WTC11 (cell line): ENCODE measurements around the gene MRPS27. TPM values are rescaled to one million over a fixed set of nuclear protein-coding genes. Genes with fewer than 3 reads are reported as not detected.

ENCODE experiments used
- ATAC-seq: fragments of 200-7000 bp; cut with Tn5 transposase; 2 replicates; pipeline ENCODE4 v1.10.0; 2021; ENCODE audit warnings: mild to moderate bottlenecking, moderate library complexity
- CTCF ChIA-PET: fragments of 300-600 bp; sonication (Branson Sonifier 250); formaldehyde crosslinking; loops from one replicate; lab custom pipeline; 2021; ENCODE audit warnings: antibody characterized with exemption; lab: Charles Lee
- POLR2A ChIA-PET: fragments of 350-600 bp; sonication (Branson Sonifier 250); formaldehyde crosslinking; loops from one replicate; lab custom pipeline; 2021; ENCODE audit warnings: antibody characterized with exemption; lab: Charles Lee
- DNase-seq: peaks from one replicate; pipeline ENCODE4 v3.0.0; 2021; ENCODE audit warnings: low spot score
- H3K27ac Mint-ChIP-seq: 2 replicates; pipeline ENCODE4 v1.8.0; 2021; ENCODE audit warnings: mixed read lengths
- H3K27me3 Mint-ChIP-seq: 2 replicates; pipeline ENCODE4 v1.8.0; 2021; ENCODE audit warnings: low read depth, mild to moderate bottlenecking, moderate library complexity, mixed read lengths
- H3K36me3 Mint-ChIP-seq: 2 replicates; pipeline ENCODE4 v1.8.0; 2021; ENCODE audit warnings: mixed read lengths
- H3K4me1 Mint-ChIP-seq: 2 replicates; pipeline ENCODE4 v1.8.0; 2022; ENCODE audit warnings: mixed read lengths
- H3K4me3 Mint-ChIP-seq: 2 replicates; pipeline ENCODE4 v1.8.0; 2021; ENCODE audit warnings: mild to moderate bottlenecking, moderate library complexity, mixed read lengths
- H3K9me3 Mint-ChIP-seq: 2 replicates; pipeline ENCODE4 v1.8.0; 2021; ENCODE audit warnings: mixed read lengths
- AFF4 ChIP-seq: sonication (generic); formaldehyde crosslinking; IDR thresholded peaks from 2 replicates; pipeline ENCODE4 v1.8.1; 2023; ENCODE audit warnings: mild to moderate bottlenecking, missing genetic modification reagents, borderline replicate concordance
- ATF1 ChIP-seq: sonication (generic); formaldehyde crosslinking; IDR thresholded peaks from 2 replicates; pipeline ENCODE4 v1.8.1; 2023; ENCODE audit warnings: mild to moderate bottlenecking, moderate library complexity, missing genetic modification reagents
- E2F4 ChIP-seq: sonication (generic); formaldehyde crosslinking; IDR thresholded peaks from 2 replicates; pipeline ENCODE4 v1.8.1; 2022; ENCODE audit warnings: low read depth, mild to moderate bottlenecking, moderate library complexity, missing genetic modification reagents, borderline replicate concordance
- GRHL2 ChIP-seq: fragments of 250-450 bp; sonication (Bioruptor Pico); IDR thresholded peaks from 2 replicates; pipeline ENCODE4 v1.8.0; 2022; ENCODE audit warnings: mild to moderate bottlenecking, moderate library complexity; ENCODE audit not compliant: insufficient replicate concordance, severe bottlenecking
- IRF1 ChIP-seq: sonication (generic); formaldehyde crosslinking; IDR thresholded peaks from 2 replicates; pipeline ENCODE4 v1.8.0; 2023; ENCODE audit warnings: missing genetic modification reagents
- IRF2 ChIP-seq: sonication (generic); formaldehyde crosslinking; IDR thresholded peaks from 2 replicates; pipeline ENCODE4 v1.8.0; 2022; ENCODE audit warnings: low read depth, missing genetic modification reagents, borderline replicate concordance
- JAZF1 ChIP-seq: fragments of 250-450 bp; sonication (Bioruptor Pico); IDR thresholded peaks from 2 replicates; pipeline ENCODE4 v1.9.0; 2021; ENCODE audit warnings: moderate library complexity, mild to moderate bottlenecking, inconsistent platforms
- KAT7 ChIP-seq: sonication (generic); formaldehyde crosslinking; IDR thresholded peaks from 2 replicates; pipeline ENCODE4 v1.8.1; 2023; ENCODE audit warnings: missing genetic modification reagents, mild to moderate bottlenecking, borderline replicate concordance
- MXD4 ChIP-seq: fragments of 250-450 bp; sonication (Bioruptor Pico); IDR thresholded peaks from 2 replicates; pipeline ENCODE4 v1.8.0; 2021; ENCODE audit warnings: mild to moderate bottlenecking, moderate library complexity, borderline replicate concordance
- NR3C1 ChIP-seq: sonication (generic); formaldehyde crosslinking; conservative IDR thresholded peaks from 2 replicates; pipeline ENCODE4 v1.8.1; 2023; ENCODE audit warnings: low read depth, mild to moderate bottlenecking, missing genetic modification reagents
- RELA ChIP-seq: sonication (generic); formaldehyde crosslinking; IDR thresholded peaks from 2 replicates; pipeline ENCODE4 v1.8.1; 2022; ENCODE audit warnings: missing genetic modification reagents, mild to moderate bottlenecking, borderline replicate concordance
- TEAD1 ChIP-seq: sonication (generic); formaldehyde crosslinking; IDR thresholded peaks from 2 replicates; pipeline ENCODE4 v1.8.0; 2022; ENCODE audit warnings: mild to moderate bottlenecking, missing genetic modification reagents
- ZBTB43 ChIP-seq: sonication (generic); formaldehyde crosslinking; IDR thresholded peaks from 2 replicates; pipeline ENCODE4 v1.8.1; 2023; ENCODE audit warnings: mild to moderate bottlenecking, missing genetic modification reagents
- ZNF121 ChIP-seq: sonication (generic); formaldehyde crosslinking; IDR thresholded peaks from 2 replicates; pipeline ENCODE4 v1.8.0; 2023; ENCODE audit warnings: missing genetic modification reagents
- ZNF138 ChIP-seq: sonication (generic); formaldehyde crosslinking; conservative IDR thresholded peaks from 2 replicates; pipeline ENCODE4 v1.8.1; 2022; ENCODE audit warnings: mild to moderate bottlenecking, moderate library complexity, missing genetic modification reagents
- ZNF219 ChIP-seq: sonication (generic); formaldehyde crosslinking; IDR thresholded peaks from 2 replicates; pipeline ENCODE4 v1.8.0; 2023; ENCODE audit warnings: missing genetic modification reagents, mild to moderate bottlenecking, borderline replicate concordance
- total RNA-seq: library from RNA; stranded (reverse); gene quantifications from 3 replicates; pipeline ENCODE4 v1.2.3, GENCODE V29; 2021
- TF ChIP-seq, protein P1 (sequence below): fragments of 200-600 bp; IDR thresholded peaks from 2 replicates; pipeline ENCODE4 v1.8.0; 2022; ENCODE audit warnings: antibody characterized with exemption
- TF ChIP-seq, protein P2 (sequence below): sonication (generic); formaldehyde crosslinking; conservative IDR thresholded peaks from 2 replicates; pipeline ENCODE4 v1.8.1; 2022; ENCODE audit warnings: mild to moderate bottlenecking, missing genetic modification reagents
- TF ChIP-seq, protein P3 (sequence below): sonication (generic); formaldehyde crosslinking; IDR thresholded peaks from 2 replicates; pipeline ENCODE4 v1.8.1; 2023; ENCODE audit warnings: mild to moderate bottlenecking, missing genetic modification reagents
- TF ChIP-seq, protein P4 (sequence below): sonication (generic); formaldehyde crosslinking; IDR thresholded peaks from 2 replicates; pipeline ENCODE4 v1.8.1; 2023; ENCODE audit warnings: mild to moderate bottlenecking, missing genetic modification reagents, moderate library complexity

The MRPS27 gene
- total RNA-seq, 1 experiment from 2014 or later: 80.1 TPM

GRCh38 chr5:72347801-72348308 is 27.8 kb upstream of the MRPS27 start:
- DNase-seq (no peak), ATAC-seq (no peak)
- no peak overlapping the region for H3K27ac Mint-ChIP-seq
- no peak overlapping the region for H3K4me3 Mint-ChIP-seq
- H3K36me3 Mint-ChIP-seq: peaks cover 35% of the 10 kb centered on the region
- H3K27me3 Mint-ChIP-seq: no peaks in the 10 kb centered on the region
- peaks cover 8% of the 10 kb centered on the region; the same call in 1 of the 2 replicates for H3K4me1 Mint-ChIP-seq
- peaks cover 22% of the 10 kb centered on the region for H3K9me3 Mint-ChIP-seq
- TF ChIP-seq, protein P1, sequence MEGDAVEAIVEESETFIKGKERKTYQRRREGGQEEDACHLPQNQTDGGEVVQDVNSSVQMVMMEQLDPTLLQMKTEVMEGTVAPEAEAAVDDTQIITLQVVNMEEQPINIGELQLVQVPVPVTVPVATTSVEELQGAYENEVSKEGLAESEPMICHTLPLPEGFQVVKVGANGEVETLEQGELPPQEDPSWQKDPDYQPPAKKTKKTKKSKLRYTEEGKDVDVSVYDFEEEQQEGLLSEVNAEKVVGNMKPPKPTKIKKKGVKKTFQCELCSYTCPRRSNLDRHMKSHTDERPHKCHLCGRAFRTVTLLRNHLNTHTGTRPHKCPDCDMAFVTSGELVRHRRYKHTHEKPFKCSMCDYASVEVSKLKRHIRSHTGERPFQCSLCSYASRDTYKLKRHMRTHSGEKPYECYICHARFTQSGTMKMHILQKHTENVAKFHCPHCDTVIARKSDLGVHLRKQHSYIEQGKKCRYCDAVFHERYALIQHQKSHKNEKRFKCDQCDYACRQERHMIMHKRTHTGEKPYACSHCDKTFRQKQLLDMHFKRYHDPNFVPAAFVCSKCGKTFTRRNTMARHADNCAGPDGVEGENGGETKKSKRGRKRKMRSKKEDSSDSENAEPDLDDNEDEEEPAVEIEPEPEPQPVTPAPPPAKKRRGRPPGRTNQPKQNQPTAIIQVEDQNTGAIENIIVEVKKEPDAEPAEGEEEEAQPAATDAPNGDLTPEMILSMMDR: no peak
- no peak for TF ChIP-seq TEAD1
- TF ChIP-seq, protein P2, sequence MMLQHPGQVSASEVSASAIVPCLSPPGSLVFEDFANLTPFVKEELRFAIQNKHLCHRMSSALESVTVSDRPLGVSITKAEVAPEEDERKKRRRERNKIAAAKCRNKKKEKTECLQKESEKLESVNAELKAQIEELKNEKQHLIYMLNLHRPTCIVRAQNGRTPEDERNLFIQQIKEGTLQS (CRISPR knock-in tag): no peak
- TF ChIP-seq IRF2 (CRISPR knock-in tag): no peak
- TF ChIP-seq GRHL2 (CRISPR knock-in tag): no peak
- no peak for TF ChIP-seq RELA (CRISPR knock-in tag)
- TF ChIP-seq, all 79 proteins: peak for 0
- CTCF ChIA-PET: no interaction called here
- POLR2A ChIA-PET: interaction anchor here (0.7 kb wide), 1 partner anchor 228 kb away, joined by 3 read pairs; no protein-coding TSS in a partner anchor

DNA sequence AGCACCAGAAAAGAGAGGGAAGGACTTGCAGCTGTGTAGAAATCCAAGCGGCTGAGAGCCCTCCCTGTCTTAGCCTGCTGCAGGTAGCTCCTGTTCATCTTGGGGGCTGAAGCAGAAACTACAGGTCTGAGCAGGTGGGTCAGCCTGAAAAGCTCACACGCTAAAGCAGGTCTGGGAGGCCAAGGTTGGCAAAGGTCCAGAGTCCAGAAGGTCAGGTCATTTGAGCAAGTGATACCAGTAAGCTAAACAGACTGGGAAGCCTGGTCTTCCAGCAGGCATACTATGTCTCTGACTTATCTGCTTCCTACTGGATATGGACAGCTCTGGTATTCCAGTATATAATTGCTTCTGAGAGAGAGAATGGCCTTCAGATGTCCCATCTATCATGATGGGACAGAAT is 26.4 kb upstream of the MRPS27 start:
- POLR2A ChIA-PET: no interaction called here
- Mint-ChIP-seq H3K4me1 (peaks cover 8% of the 10 kb centered on the region; the same call in 1 of the 2 replicates), H3K4me3 (no peak overlapping the region), H3K36me3 (peaks cover 39% of the 10 kb centered on the region), H3K27me3 (no peaks in the 10 kb centered on the region), H3K9me3 (peaks cover 22% of the 10 kb centered on the region), H3K27ac (no peak overlapping the region; the same call in 1 of the 2 replicates)
- DNase-seq (no peak), ATAC-seq (no peak)
- TF ChIP-seq JAZF1 (CRISPR knock-in tag) (no peak), ATF1 (no peak), ZNF121 (CRISPR knock-in tag) (no peak), ZBTB43 (CRISPR knock-in tag) (no peak), KAT7 (no peak), AFF4 (CRISPR knock-in tag) (no peak), MXD4 (CRISPR knock-in tag) (no peak), ZNF219 (CRISPR knock-in tag) (no peak), NR3C1 (CRISPR knock-in tag) (no peak), ZNF138 (CRISPR knock-in tag) (no peak), IRF1 (CRISPR knock-in tag) (no peak), E2F4 (no peak)
- TF ChIP-seq, protein P3, sequence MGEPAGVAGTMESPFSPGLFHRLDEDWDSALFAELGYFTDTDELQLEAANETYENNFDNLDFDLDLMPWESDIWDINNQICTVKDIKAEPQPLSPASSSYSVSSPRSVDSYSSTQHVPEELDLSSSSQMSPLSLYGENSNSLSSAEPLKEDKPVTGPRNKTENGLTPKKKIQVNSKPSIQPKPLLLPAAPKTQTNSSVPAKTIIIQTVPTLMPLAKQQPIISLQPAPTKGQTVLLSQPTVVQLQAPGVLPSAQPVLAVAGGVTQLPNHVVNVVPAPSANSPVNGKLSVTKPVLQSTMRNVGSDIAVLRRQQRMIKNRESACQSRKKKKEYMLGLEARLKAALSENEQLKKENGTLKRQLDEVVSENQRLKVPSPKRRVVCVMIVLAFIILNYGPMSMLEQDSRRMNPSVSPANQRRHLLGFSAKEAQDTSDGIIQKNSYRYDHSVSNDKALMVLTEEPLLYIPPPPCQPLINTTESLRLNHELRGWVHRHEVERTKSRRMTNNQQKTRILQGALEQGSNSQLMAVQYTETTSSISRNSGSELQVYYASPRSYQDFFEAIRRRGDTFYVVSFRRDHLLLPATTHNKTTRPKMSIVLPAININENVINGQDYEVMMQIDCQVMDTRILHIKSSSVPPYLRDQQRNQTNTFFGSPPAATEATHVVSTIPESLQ: no peak
- TF ChIP-seq, protein P4, sequence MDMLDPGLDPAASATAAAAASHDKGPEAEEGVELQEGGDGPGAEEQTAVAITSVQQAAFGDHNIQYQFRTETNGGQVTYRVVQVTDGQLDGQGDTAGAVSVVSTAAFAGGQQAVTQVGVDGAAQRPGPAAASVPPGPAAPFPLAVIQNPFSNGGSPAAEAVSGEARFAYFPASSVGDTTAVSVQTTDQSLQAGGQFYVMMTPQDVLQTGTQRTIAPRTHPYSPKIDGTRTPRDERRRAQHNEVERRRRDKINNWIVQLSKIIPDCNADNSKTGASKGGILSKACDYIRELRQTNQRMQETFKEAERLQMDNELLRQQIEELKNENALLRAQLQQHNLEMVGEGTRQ (CRISPR knock-in tag): no peak
- CTCF ChIA-PET: no interaction called here
